H9 (cell line): ENCODE data around the gene GRAP2. TPM values are rescaled to one million over a fixed set of nuclear protein-coding genes. Genes with fewer than 3 reads are reported as not detected.

Experiments used
- DNase-seq: peaks from one replicate; pipeline ENCODE4 v3.0.0-alpha.2; 2017
- H2AFZ ChIP-seq: one replicate; pipeline ENCODE4 v1.6.1; 2013; ENCODE audit warnings: mild to moderate bottlenecking, low read length, control low read depth, moderate library complexity
- H2AK5ac ChIP-seq: 2 replicates; pipeline ENCODE4 v1.6.1; 2013; ENCODE audit warnings: low read length, control low read depth, mixed read lengths; ENCODE audit not compliant: insufficient read length
- H2BK120ac ChIP-seq: one replicate; pipeline ENCODE4 v1.6.1; 2013; ENCODE audit warnings: low read depth, mild to moderate bottlenecking, low read length, control low read depth, inconsistent platforms; ENCODE audit not compliant: poor library complexity, severe bottlenecking
- H2BK12ac ChIP-seq: 2 replicates; pipeline ENCODE4 v1.6.1; 2013; ENCODE audit warnings: low read length, control low read depth, mixed read lengths, low read depth; ENCODE audit not compliant: insufficient read length
- H2BK15ac ChIP-seq: 2 replicates; pipeline ENCODE4 v1.6.1; 2013; ENCODE audit warnings: low read depth, low read length, control low read depth
- H2BK20ac ChIP-seq: one replicate; pipeline ENCODE4 v1.6.1; 2013; ENCODE audit warnings: low read depth, mild to moderate bottlenecking, low read length, control low read depth, inconsistent platforms; ENCODE audit not compliant: poor library complexity, severe bottlenecking
- H2BK5ac ChIP-seq: 2 replicates; pipeline ENCODE4 v1.6.1; 2013; ENCODE audit warnings: low read length, control low read depth, mixed read lengths; ENCODE audit not compliant: insufficient read length
- H3K14ac ChIP-seq: 2 replicates; pipeline ENCODE4 v1.6.1; 2013; ENCODE audit warnings: low read length, control low read depth; ENCODE audit not compliant: insufficient read depth
- H3K18ac ChIP-seq: 2 replicates; pipeline ENCODE4 v1.6.1; 2013; ENCODE audit warnings: low read depth, mild to moderate bottlenecking, mixed read lengths, low read length, control low read depth; ENCODE audit not compliant: insufficient read length
- H3K23ac ChIP-seq: 2 replicates; pipeline ENCODE4 v1.6.1; 2013; ENCODE audit warnings: low read length, control low read depth, mixed read lengths, low read depth; ENCODE audit not compliant: insufficient read length
- H3K23me2 ChIP-seq: 2 replicates; pipeline ENCODE4 v1.6.1; 2013; ENCODE audit warnings: low read depth, mild to moderate bottlenecking, mixed read lengths, low read length, control low read depth; ENCODE audit not compliant: insufficient read length, poor library complexity, severe bottlenecking
- H3K27ac ChIP-seq: 2 replicates; pipeline ENCODE4 v1.5.1; 2013; ENCODE audit warnings: low read length, control low read depth, mixed read lengths, low read depth; ENCODE audit not compliant: insufficient read length
- H3K27me3 ChIP-seq: 2 replicates; pipeline ENCODE4 v1.6.1; 2013; ENCODE audit warnings: low read length, control low read depth, inconsistent platforms; ENCODE audit not compliant: insufficient read depth
- H3K4ac ChIP-seq: 2 replicates; pipeline ENCODE4 v1.6.1; 2013; ENCODE audit warnings: low read depth, mild to moderate bottlenecking, control low read depth, inconsistent platforms, low read length, moderate library complexity
- H3K4me1 ChIP-seq: 2 replicates; pipeline ENCODE4 v1.6.1; 2013; ENCODE audit warnings: low read length, control low read depth, inconsistent platforms; ENCODE audit not compliant: insufficient read depth
- H3K4me2 ChIP-seq: 2 replicates; pipeline ENCODE4 v1.6.1; 2013; ENCODE audit warnings: low read length, control low read depth, mixed read lengths; ENCODE audit not compliant: insufficient read length, insufficient read depth
- H3K56ac ChIP-seq: 2 replicates; pipeline ENCODE4 v1.6.1; 2013; ENCODE audit warnings: low read depth, mild to moderate bottlenecking, mixed read lengths, low read length, control low read depth; ENCODE audit not compliant: insufficient read length
- H3K79me1 ChIP-seq: 2 replicates; pipeline ENCODE4 v1.6.1; 2013; ENCODE audit warnings: low read depth, mild to moderate bottlenecking, moderate library complexity, low read length, control low read depth, inconsistent platforms; ENCODE audit not compliant: insufficient read depth, poor library complexity, severe bottlenecking
- H3K79me2 ChIP-seq: 2 replicates; pipeline ENCODE4 v1.6.1; 2013; ENCODE audit warnings: low read length, control low read depth, inconsistent platforms; ENCODE audit not compliant: insufficient read depth
- H3K9ac ChIP-seq: 2 replicates; pipeline ENCODE4 v1.6.1; 2013; ENCODE audit warnings: low read length, control low read depth, mixed read lengths; ENCODE audit not compliant: insufficient read length; ENCODE audit errors: extremely low read depth
- H3K9me3 ChIP-seq: one replicate; pipeline ENCODE4 v1.6.1; 2013; ENCODE audit warnings: low read depth, low read length, inconsistent platforms; ENCODE audit not compliant: control insufficient read depth
- H3T11ph ChIP-seq: one replicate; pipeline ENCODE4 v1.6.1; 2013; ENCODE audit warnings: mild to moderate bottlenecking, low read length, control low read depth, inconsistent platforms
- H4K20me1 ChIP-seq: one replicate; pipeline ENCODE4 v1.6.1; 2013; ENCODE audit not compliant: control insufficient read depth, insufficient read length, insufficient read depth
- H4K5ac ChIP-seq: 2 replicates; pipeline ENCODE4 v1.6.1; 2013; ENCODE audit warnings: low read depth, mild to moderate bottlenecking, mixed read lengths, low read length, control low read depth; ENCODE audit not compliant: insufficient read length
- H4K8ac ChIP-seq: replicated peaks from 2 replicates; pipeline ENCODE4 v1.6.1; 2013; ENCODE audit warnings: low read length, control low read depth, mixed read lengths, low read depth; ENCODE audit not compliant: insufficient read length
- H4K91ac ChIP-seq: 2 replicates; pipeline ENCODE4 v1.6.1; 2013; ENCODE audit warnings: low read depth, mild to moderate bottlenecking, moderate library complexity, mixed read lengths, low read length, control low read depth; ENCODE audit not compliant: insufficient read length
- H3K27ac Mint-ChIP-seq, 3 experiments: 2 replicates in 2 of 3; 3 replicates in 1 of 3; pipeline ENCODE4 v1.8.0; 2020 to 2021; ENCODE audit warnings: mixed read lengths in 3 of 3, mild to moderate bottlenecking in 1 of 3, moderate library complexity in 1 of 3
- H3K27me3 Mint-ChIP-seq: 2 replicates; pipeline ENCODE4 v1.8.0; 2021; ENCODE audit warnings: low read depth, mild to moderate bottlenecking, moderate library complexity, mixed read lengths
- H3K36me3 Mint-ChIP-seq, 3 experiments: 2 replicates in 2 of 3; 3 replicates in 1 of 3; pipeline ENCODE4 v1.8.0; 2020 to 2021; ENCODE audit warnings: low read depth in 3 of 3, mixed read lengths in 3 of 3; ENCODE audit not compliant: insufficient read depth in 1 of 3
- H3K4me1 Mint-ChIP-seq, 2 experiments: 2 replicates each; pipeline ENCODE4 v1.8.0; 2020; ENCODE audit warnings: mixed read lengths in 2 of 2
- H3K4me3 Mint-ChIP-seq, 2 experiments: 2 replicates in 1 of 2; 3 replicates in 1 of 2; pipeline ENCODE4 v1.8.0; 2020 to 2021; ENCODE audit warnings: mild to moderate bottlenecking in 2 of 2, mixed read lengths in 2 of 2, moderate library complexity in 1 of 2
- H3K9me3 Mint-ChIP-seq, 2 experiments: 2 replicates in 1 of 2; 3 replicates in 1 of 2; pipeline ENCODE4 v1.8.0; 2020; ENCODE audit warnings: mild to moderate bottlenecking in 2 of 2, mixed read lengths in 2 of 2, moderate library complexity in 1 of 2
- WGBS: extraction: QIAGEN DNeasy Blood & Tissue Kit; methylation state at CpG from one replicate; pipeline ENCODE4 v1.1.7; 2013; ENCODE audit warnings: missing lambda C conversion rate, low lambda C conversion rate, mixed read lengths; ENCODE audit not compliant: insufficient read length; ENCODE audit errors: extremely low coverage; 5-methylcytosine and 5-hydroxymethylcytosine counted together
- total RNA-seq: library from RNA; stranded (reverse); gene quantifications from 2 replicates; pipeline ENCODE4 v1.2.1, GENCODE V29; 2021
- TF ChIP-seq, protein P1 (sequence below): fragments of 200-600 bp; sonication (generic); conservative IDR thresholded peaks from 3 replicates; pipeline ENCODE4 v1.8.0; 2021; ENCODE audit warnings: antibody characterized with exemption, mild to moderate bottlenecking

The GRAP2 gene
- total RNA-seq, 1 experiment from 2014 or later, result not detected

DNA sequence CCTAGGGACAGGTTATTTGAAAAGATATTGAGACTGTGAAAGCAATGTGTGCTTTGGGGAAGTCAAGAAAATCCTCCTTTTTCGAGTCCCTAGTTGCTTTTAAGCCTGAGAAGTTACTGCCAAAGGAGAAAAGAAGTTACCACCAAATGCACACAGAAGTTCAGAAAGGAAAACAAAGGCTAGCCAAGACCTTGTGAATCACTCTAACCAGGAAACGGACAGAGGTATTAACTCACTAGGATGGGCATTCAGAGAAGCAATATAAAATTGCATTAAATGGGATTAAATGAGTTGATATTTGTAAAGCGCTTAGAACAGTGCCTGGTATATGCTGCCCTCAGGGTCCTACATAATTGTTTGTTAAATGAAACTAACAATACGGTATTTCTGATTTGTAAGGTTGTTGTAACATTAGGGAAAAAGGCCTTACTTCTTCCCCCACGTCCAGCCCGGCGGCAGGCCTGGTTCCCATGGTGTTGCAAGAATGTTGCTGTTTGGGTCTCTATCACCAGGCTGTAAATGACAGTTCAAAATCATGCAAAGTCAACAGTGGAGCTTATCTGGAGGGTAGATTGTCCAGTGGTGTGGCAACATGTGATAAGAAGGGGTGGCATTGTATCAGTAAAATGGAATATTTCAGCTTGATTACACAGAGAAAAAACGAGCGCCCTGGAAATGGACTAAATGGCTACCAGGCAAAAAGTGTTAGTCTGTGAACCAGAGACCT, 66.4 kb downstream of the GRAP2 start:
- Histone ChIP-seq H4K20me1 (no peaks in the 10 kb centered on the region), H3T11ph (no peak overlapping the region), H4K8ac (no peak overlapping the region), H3K79me2 (no peaks in the 10 kb centered on the region), H3K18ac (no peak overlapping the region), H2BK120ac (no peak overlapping the region), H2AK5ac (no peak overlapping the region), H3K4me1 (no peaks in the 10 kb centered on the region), H3K27me3 (no peaks in the 10 kb centered on the region), H2BK15ac (no peak overlapping the region), H2BK12ac (no peak overlapping the region), H4K5ac (no peak overlapping the region), H2AFZ (no peak overlapping the region), H3K79me1 (no peaks in the 10 kb centered on the region), H3K4me2 (no peak overlapping the region), H3K4ac (no peak overlapping the region), H3K56ac (no peak overlapping the region), H3K9me3 (no peaks in the 10 kb centered on the region), H4K91ac (no peak overlapping the region), H3K27ac (no peak overlapping the region), H3K23ac (no peak overlapping the region), H2BK5ac (no peak overlapping the region), H3K9ac (no peak overlapping the region), H3K14ac (no peak overlapping the region), H3K23me2 (no peaks in the 10 kb centered on the region), H2BK20ac (no peak overlapping the region)
- Mint-ChIP-seq H3K4me1 (peaks cover 13 to 15% of the 10 kb centered on the region in 2 experiments), H3K36me3 (no peaks in the 10 kb centered on the region), H3K9me3 (no peaks in the 10 kb centered on the region), H3K27ac (no peak overlapping the region), H3K4me3 (no peak overlapping the region), H3K27me3 (peaks cover 19% of the 10 kb centered on the region)
- TF ChIP-seq, protein P1, sequence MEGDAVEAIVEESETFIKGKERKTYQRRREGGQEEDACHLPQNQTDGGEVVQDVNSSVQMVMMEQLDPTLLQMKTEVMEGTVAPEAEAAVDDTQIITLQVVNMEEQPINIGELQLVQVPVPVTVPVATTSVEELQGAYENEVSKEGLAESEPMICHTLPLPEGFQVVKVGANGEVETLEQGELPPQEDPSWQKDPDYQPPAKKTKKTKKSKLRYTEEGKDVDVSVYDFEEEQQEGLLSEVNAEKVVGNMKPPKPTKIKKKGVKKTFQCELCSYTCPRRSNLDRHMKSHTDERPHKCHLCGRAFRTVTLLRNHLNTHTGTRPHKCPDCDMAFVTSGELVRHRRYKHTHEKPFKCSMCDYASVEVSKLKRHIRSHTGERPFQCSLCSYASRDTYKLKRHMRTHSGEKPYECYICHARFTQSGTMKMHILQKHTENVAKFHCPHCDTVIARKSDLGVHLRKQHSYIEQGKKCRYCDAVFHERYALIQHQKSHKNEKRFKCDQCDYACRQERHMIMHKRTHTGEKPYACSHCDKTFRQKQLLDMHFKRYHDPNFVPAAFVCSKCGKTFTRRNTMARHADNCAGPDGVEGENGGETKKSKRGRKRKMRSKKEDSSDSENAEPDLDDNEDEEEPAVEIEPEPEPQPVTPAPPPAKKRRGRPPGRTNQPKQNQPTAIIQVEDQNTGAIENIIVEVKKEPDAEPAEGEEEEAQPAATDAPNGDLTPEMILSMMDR, result no peak
- no peak for DNase-seq
- no CpG with 5 or more reads among the region's 9 CpGs for WGBS
